ENCODE results near the gene TMEM217. TPM values are rescaled to one million over a fixed set of nuclear protein-coding genes. Genes with fewer than 3 reads are reported as not detected.

The TMEM217 gene
- total RNA-seq, 1 donor from 2014 or later, result 0.26 TPM

- Histone ChIP-seq H3K36me3 (ENCODE audit: control insufficient read depth, insufficient read depth, low read length) (peaks cover 23% of the 10 kb centered on the region), H3K4me3 (ENCODE audit: low read depth, low read length) (peak overlapping the region; percentile 80), H3K27me3 (ENCODE audit: control insufficient read depth, insufficient read depth, low read length) (no peaks in the 10 kb centered on the region)
- DNase-seq (ENCODE audit: low read depth) (no peak), FAIRE-seq (no peak)
- TF ChIP-seq, protein P1, sequence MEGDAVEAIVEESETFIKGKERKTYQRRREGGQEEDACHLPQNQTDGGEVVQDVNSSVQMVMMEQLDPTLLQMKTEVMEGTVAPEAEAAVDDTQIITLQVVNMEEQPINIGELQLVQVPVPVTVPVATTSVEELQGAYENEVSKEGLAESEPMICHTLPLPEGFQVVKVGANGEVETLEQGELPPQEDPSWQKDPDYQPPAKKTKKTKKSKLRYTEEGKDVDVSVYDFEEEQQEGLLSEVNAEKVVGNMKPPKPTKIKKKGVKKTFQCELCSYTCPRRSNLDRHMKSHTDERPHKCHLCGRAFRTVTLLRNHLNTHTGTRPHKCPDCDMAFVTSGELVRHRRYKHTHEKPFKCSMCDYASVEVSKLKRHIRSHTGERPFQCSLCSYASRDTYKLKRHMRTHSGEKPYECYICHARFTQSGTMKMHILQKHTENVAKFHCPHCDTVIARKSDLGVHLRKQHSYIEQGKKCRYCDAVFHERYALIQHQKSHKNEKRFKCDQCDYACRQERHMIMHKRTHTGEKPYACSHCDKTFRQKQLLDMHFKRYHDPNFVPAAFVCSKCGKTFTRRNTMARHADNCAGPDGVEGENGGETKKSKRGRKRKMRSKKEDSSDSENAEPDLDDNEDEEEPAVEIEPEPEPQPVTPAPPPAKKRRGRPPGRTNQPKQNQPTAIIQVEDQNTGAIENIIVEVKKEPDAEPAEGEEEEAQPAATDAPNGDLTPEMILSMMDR (IDR thresholded peaks at IDR 0.05; ENCODE audit: insufficient read depth, low read length, severe bottlenecking), result no peak
Measured at GRCh38 chr6:37171201-37171969, 86.6 kb downstream of the TMEM217 start.

DNA sequence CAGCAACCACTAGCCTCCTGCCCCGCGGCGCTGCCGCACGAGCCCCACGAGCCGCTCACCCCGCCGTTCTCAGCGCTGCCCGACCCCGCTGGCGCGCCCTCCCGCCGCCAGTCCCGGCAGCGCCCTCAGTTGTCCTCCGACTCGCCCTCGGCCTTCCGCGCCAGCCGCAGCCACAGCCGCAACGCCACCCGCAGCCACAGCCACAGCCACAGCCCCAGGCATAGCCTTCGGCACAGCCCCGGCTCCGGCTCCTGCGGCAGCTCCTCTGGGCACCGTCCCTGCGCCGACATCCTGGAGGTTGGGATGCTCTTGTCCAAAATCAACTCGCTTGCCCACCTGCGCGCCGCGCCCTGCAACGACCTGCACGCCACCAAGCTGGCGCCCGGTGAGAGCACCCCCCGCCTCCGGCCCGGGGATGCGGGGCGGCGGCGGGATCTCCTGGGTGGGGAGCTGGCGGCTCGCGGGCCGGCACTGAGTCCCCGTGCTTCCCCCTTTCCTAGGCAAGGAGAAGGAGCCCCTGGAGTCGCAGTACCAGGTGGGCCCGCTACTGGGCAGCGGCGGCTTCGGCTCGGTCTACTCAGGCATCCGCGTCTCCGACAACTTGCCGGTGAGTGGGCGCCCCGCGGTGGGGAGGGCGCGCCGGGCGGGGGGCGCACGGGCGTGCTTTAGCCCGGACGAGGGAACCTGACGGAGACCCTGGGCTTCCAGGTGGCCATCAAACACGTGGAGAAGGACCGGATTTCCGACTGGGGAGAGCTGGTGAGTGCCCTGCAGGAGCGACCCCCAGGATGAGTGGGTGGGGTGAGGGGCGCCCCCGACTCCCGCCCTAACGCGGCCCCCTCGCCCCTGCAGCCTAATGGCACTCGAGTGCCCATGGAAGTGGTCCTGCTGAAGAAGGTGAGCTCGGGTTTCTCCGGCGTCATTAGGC lies 87.4 kb downstream of the TMEM217 start:
- Histone ChIP-seq H3K4me3 (ENCODE audit: low read depth, low read length) (peak overlapping the region; percentile 80), H3K36me3 (ENCODE audit: control insufficient read depth, insufficient read depth, low read length) (peaks cover 23% of the 10 kb centered on the region), H3K27me3 (ENCODE audit: control insufficient read depth, insufficient read depth, low read length) (no peaks in the 10 kb centered on the region)
- no peak for DNase-seq (ENCODE audit: low read depth)
- FAIRE-seq, result no peak
- TF ChIP-seq, protein P1 (IDR thresholded peaks at IDR 0.05; ENCODE audit: insufficient read depth, low read length, severe bottlenecking), result peak; percentile 21

DNA sequence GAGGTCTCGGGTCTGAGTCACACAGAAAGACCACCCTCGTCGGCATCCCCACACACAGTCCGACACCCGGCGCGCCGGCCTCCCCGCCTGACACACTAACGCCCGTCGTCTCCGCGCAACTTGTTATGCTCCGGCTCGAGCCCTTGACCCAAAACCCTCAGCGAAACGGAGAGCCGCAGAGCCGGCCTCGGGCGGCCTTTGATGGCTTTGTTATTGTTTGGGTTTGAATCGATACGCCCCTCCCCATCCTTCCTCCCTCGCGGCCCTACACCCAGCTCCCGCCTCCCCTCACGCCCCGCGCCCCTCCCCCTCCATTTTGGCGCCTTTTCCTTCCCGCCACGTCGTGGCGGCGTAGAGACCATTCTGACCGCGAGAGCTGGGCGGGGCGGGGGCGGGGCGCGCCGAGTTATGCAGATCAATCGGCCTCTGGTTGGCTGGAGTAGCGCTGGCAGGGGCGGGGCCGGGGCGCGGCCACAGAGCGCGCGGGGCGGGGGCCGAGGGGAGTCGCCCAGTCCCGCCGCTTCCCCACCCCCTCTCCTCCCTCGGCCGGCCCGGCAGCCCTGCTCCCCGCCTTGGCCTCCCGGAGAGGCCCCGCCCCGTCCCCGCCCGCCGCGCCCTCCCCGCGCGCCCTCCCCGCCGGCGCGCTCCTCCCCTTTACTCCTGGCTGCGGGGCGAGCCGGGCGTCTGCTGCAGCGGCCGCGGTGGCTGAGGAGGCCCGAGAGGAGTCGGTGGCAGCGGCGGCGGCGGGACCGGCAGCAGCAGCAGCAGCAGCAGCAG lies 88.3 kb downstream of the TMEM217 start, which contains the start of gene PIM1:
PIM1 (plus strand) TSS at position 657 of the 777 bp plus-strand sequence. CDS start 424 bp downstream, outside the sequence.
- TF ChIP-seq, protein P1 (IDR thresholded peaks at IDR 0.05; ENCODE audit: insufficient read depth, low read length, severe bottlenecking), result no peak
- H3K27me3 ChIP-seq (ENCODE audit: control insufficient read depth, insufficient read depth, low read length), result no peaks in the 10 kb centered on the region
- DNase-seq (ENCODE audit: low read depth) (peak; percentile 77), FAIRE-seq (no peak)
- peaks cover 21% of the 10 kb centered on the region for H3K36me3 ChIP-seq (ENCODE audit: control insufficient read depth, insufficient read depth, low read length)
- H3K4me3 ChIP-seq (ENCODE audit: low read depth, low read length), result peak within 1 kb of the TSS; percentile 80

DNA sequence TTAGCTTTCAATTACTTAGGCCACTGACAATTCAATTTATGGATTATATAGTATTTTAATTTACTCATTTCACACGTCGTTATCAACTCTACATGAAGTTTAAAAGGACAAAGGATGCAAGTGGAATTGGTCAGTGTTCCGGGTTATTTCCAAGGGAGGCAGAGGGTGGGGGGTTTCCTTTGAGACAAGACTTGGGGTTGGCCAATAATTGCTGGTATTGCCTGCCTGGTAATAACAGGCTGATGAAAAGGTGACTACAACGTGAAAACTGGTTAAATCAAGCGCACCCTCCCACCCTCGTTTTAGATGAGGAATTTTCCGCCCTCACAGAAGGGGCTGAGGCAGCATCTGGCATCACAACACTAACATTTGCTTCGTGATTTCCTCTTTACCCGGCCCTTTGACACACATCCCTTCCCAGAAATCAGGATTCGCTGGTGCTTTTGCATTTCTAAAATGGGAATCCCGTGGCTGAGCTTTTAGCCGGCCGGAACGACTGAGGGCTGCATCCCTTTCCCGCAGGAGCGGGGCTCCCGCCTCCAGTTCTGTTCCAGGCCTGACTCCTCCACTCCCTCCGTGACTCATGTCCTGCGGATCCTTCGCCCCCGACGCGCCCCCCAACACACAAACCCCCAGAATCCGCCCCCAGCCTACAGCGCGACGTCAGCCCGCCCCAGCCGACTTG lies 89.0 kb downstream of the TMEM217 start:
- Histone ChIP-seq H3K4me3 (ENCODE audit: low read depth, low read length) (peak overlapping the region; percentile 55), H3K36me3 (ENCODE audit: control insufficient read depth, insufficient read depth, low read length) (peaks cover 14% of the 10 kb centered on the region), H3K27me3 (ENCODE audit: control insufficient read depth, insufficient read depth, low read length) (no peaks in the 10 kb centered on the region)
- DNase-seq (ENCODE audit: low read depth) (peak; percentile 48), FAIRE-seq (no peak)
- TF ChIP-seq, protein P1 (IDR thresholded peaks at IDR 0.05; ENCODE audit: insufficient read depth, low read length, severe bottlenecking), result no peak

DNA sequence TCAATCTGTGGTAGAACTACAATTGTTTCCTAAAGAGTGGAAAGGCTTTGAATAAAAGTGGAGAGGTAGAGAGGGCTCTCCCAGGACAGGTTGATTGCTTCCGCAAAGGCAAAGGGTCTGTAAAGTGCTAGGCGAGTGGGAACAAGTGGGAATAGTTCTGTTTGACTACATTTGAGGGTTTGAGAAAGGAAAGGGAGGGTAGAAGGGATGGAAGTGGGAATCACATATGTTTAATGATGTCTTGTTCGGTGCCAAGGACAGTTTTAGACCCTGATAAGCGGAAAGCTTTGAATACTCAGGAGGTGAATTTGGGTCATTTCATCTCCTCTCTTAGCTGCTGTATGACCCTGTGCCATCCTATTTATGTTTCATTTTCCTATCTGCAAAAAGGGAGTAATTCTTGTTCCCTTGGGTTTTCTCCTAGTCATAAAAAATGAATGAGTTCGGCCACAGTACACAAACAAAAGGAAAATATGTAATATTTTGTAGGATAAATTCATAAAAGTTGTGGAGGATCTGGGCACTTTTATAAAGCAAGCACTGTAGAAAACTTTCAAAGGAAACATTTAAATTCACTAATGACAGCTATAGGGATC lies 89.7 kb downstream of the TMEM217 start:
- peaks cover 8% of the 10 kb centered on the region for H3K36me3 ChIP-seq (ENCODE audit: control insufficient read depth, insufficient read depth, low read length)
- no peaks in the 10 kb centered on the region for H3K27me3 ChIP-seq (ENCODE audit: control insufficient read depth, insufficient read depth, low read length)
- DNase-seq (ENCODE audit: low read depth) (no peak), FAIRE-seq (no peak)
- no peak overlapping the region for H3K4me3 ChIP-seq (ENCODE audit: low read depth, low read length)
- TF ChIP-seq, protein P1 (IDR thresholded peaks at IDR 0.05; ENCODE audit: insufficient read depth, low read length, severe bottlenecking), result no peak

All from bronchial epithelial cell (primary cell).